ENCODE data around the gene EGR1.
"Not testable (repeated sequence)": the region's sequence is repeated elsewhere in the genome, so short reads cannot be mapped to it uniquely, and the experiment has no call there.

- not testable (repeated sequence) for TF ChIP-seq CTCF, POLR2A (IDR thresholded peaks at IDR 0.05)
These were observed 42.2 kb downstream of the EGR1 start for GRCh38 chr5:138507485-138507884.
